Transverse colon (tissue), 4 donors: Measurements from ENCODE around the gene NAA38.

Source experiments
- CTCF ChIP-seq, 5 experiments: fragments of 200-600 bp in 3 of 5; fragments of 450-650 bp in 2 of 5; sonication (generic) in 3 of 5; IDR thresholded peaks; 1 replicate in 2 of 5; 2 replicates in 3 of 5; pipeline ENCODE4 v1.5.1; 2016 to 2017; ENCODE audit warnings: antibody characterized with exemption in 5 of 5, inconsistent platforms in 3 of 5, mild to moderate bottlenecking in 2 of 5, moderate library complexity in 1 of 5
- EP300 ChIP-seq: sonication (generic); formaldehyde crosslinking; IDR thresholded peaks from one replicate; pipeline ENCODE4 v1.6.1; 2017; ENCODE audit warnings: antibody characterized with exemption, low read depth
- POLR2A ChIP-seq: fragments of 450-650 bp; IDR thresholded peaks from one replicate; pipeline ENCODE4 v1.6.1; 2016; ENCODE audit warnings: antibody characterized with exemption, mild to moderate bottlenecking, moderate library complexity
- POLR2AphosphoS5 ChIP-seq, 3 donors: sonication (generic); formaldehyde crosslinking; IDR thresholded peaks; one replicate each; pipeline ENCODE4 v1.6.1; 2016; ENCODE audit warnings: antibody characterized with exemption in 3 of 3

- TF ChIP-seq CTCF (IDR thresholded peaks at IDR 0.05) (no peak), POLR2A (no peak), POLR2AphosphoS5 (IDR thresholded peaks at IDR 0.05) (no peak), EP300 (no peak)
These were observed 39.7 kb upstream of the NAA38 start for GRCh38 chr17:7897090-7897489.
